Stimulated activated CD8-positive, alpha-beta memory T cell treated with anti-CD3 and anti-CD28 coated beads, Interleukin-15, amount 100 ng/mL, for 24 hours (primary cell): ENCODE data around the gene HNF4A.

ENCODE experiments used
- DNase-seq: peaks from one replicate; pipeline ENCODE4 v3.0.0-alpha.2; 2020; ENCODE audit warnings: low read depth

HNF4A gene

GRCh38 chr20:44426879-44427790 lies 71.6 kb downstream of the HNF4A start:
- DNase-seq = no peak

- DNase-seq = no peak
Observed at GRCh38 chr20:44427804-44428173, 72.3 kb downstream of the HNF4A start.

DNA sequence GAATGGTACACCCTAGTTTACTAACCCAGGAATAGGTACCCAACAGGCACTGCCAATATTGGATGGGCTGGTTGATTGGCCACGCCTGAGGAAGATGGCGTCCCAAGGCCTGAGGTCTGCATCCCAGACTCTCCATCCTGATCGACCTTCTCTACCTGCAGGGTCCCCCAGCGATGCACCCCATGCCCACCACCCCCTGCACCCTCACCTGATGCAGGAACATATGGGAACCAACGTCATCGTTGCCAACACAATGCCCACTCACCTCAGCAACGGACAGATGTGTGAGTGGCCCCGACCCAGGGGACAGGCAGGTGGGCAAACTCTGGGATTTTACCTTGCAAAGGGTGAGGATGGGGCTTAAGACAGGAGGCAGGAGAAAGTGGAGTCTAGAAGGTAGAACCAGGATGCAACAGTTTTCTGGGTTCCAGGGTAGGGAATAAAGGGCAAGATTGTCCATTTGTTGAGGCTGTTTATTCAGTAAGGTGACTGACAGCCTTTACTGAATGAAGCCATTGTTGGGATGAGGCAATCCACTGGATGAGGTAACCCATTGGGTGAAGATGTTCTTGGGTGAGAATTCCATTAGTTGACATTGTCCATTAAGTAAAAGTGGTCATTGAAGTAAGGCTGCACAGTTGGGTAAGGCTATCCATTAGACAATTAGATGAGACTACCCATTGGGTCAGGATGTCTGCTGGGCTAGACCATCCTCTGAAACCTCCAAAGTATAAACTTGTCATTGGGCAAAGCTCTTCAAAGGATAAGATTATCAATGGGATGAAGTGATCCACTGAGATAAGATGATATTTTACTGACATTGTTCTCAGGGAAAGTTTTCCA lies 72.9 kb downstream of the HNF4A start:
- DNase-seq = no peak

- DNase-seq = no peak
Observed at GRCh38 chr20:44429017-44429339, 73.5 kb downstream of the HNF4A start.

GRCh38 chr20:44429419-44430269 lies 74.1 kb downstream of the HNF4A start:
- DNase-seq = no peak

DNA sequence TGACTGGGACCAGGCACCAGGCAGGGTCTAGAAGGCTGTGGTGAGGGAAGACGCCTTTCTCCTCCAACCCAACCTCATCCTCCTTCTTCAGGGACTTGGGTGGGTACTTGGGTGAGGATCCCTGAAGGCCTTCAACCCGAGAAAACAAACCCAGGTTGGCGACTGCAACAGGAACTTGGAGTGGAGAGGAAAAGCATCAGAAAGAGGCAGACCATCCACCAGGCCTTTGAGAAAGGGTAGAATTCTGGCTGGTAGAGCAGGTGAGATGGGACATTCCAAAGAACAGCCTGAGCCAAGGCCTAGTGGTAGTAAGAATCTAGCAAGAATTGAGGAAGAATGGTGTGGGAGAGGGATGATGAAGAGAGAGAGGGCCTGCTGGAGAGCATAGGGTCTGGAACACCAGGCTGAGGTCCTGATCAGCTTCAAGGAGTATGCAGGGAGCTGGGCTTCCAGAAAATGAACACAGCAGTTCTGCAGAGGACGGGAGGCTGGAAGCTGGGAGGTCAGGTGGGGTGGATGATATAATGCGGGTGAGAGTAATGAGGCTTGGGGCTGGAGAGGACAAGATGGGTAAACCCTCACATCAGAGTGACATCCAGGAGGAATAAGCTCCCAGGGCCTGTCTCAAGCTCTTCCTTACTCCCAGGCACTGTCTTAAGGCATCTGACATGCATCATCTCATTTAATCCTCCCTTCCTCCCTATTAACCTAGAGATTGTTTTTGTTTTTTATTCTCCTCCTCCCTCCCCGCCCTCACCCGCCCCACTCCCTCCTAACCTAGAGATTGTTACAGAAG lies 75.0 kb downstream of the HNF4A start:
- DNase-seq = no peak

GRCh38 chr20:44431118-44431501 lies 75.6 kb downstream of the HNF4A start:
- no peak for DNase-seq

- DNase-seq = no peak
Observed at GRCh38 chr20:44431502-44432234, 76.2 kb downstream of the HNF4A start.

DNA sequence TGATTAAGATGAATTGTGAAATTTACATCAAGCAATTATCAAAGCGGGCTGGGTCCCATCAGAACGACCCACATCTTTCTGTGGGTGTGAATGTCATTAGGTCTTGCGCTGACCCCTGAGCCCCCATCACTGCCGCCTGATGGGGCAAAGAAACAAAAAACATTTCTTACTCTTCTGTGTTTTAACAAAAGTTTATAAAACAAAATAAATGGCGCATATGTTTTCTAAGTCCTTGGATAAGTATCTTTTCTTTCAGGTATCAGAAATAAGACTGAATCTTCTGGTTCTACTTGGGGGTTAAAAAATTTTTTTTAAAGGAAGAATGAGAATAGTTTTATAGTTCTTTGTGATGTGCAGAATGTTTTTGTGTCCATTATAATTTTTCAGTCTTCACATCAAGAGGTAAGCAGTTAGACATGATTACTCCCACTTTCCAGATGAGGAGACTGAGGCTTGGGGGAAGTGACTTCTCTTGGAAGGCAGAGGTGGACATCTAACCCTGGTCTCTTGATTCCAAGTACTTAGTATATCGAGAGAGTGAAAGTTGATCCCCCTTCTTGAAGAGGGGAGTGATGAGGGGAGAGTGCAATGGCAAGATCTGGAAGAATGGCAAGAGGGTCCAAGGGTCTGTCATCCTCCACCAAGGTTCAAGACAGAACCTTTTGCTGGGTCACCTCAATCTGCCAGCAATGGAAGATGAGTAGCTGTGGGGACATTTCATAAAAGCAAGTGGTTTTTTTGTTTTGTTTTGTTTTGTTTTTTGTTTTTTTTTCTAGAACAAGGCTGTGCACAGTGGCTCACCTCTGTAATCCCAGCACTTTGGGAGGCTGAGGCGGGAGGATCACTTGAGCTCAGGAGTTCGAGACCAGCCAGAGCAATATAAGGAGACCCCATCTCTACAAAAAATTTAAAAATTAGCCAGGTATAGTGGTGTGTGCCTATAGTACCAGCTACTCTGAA lies 77.4 kb downstream of the HNF4A start:
- DNase-seq = no peak

GRCh38 chr20:44433751-44434538 lies 78.4 kb downstream of the HNF4A start:
- no peak for DNase-seq

DNA sequence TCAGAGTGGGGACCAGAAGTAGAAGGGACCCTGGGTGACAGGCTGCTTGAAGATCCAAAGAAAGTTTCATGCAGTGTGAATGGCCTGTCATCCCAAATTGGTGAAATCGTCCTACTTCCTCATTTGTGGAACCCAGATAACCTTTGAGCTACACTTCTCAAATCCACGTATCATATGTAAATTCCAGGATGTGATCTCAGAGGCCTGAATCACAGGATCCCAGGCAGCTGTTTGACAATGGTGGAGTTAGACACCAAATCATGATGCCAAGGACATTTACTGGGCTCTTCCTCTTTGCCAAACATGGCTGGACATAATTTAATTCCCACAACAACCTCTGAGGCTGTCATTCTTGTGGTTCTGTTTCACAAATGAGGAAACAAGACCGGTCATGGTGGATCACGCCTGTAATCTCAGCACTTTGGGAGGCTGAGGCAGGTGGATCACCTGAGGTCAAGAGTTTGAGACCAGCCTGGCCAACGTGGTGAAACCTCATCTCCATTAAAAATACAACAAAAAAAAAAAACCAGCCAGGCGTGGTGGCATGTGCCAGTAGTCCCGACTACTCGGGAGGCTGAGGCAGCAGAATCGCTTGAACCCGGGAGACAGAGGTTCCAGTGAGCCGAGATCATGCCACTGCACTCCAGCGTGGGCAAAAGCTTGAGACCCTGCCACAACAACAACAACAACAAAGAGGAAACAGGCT lies 80.3 kb downstream of the HNF4A start:
- DNase-seq = no peak

GRCh38 chr20:44436393-44436792 lies 80.9 kb downstream of the HNF4A start:
- no peak for DNase-seq

DNA sequence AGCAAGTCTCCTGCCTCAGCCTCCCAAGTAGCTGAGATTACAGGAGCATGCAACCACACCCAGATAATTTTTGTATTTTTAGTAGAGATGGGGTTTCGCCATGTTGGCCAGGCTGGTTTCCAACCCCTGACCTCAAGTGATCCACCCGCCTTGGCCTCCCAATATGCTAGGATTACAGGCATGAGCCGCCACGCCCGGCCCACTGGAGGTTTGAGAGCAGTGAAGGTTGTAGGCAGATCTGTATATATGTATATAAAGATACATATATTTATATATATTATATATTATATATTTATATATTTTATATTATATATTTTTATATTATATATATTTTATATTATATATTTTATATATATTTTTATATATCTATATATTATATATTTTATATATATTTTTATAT lies 82.0 kb downstream of the HNF4A start:
- no peak for DNase-seq

DNA sequence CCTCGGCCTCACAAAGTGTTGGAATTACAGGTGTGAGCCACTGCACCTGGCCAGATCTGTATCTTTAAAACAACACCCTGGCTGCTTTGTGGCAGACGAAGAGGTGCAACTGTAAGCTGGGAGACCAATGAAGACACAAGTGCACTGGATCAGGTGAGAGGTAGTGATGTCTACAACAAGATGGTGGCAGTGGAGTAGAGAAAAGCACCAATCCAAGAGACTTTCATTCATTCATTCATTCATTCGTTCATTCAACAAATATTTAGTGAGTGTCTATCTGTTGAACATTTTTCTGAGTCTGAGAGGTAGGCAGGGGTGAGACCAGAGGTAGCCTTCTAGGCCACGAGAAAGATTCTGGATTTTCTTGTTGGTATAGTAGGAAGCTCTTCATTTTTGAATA lies 83.3 kb downstream of the HNF4A start:
- DNase-seq = no peak

- no peak for DNase-seq
Observed at GRCh38 chr20:44439318-44439717, 83.8 kb downstream of the HNF4A start.

DNA sequence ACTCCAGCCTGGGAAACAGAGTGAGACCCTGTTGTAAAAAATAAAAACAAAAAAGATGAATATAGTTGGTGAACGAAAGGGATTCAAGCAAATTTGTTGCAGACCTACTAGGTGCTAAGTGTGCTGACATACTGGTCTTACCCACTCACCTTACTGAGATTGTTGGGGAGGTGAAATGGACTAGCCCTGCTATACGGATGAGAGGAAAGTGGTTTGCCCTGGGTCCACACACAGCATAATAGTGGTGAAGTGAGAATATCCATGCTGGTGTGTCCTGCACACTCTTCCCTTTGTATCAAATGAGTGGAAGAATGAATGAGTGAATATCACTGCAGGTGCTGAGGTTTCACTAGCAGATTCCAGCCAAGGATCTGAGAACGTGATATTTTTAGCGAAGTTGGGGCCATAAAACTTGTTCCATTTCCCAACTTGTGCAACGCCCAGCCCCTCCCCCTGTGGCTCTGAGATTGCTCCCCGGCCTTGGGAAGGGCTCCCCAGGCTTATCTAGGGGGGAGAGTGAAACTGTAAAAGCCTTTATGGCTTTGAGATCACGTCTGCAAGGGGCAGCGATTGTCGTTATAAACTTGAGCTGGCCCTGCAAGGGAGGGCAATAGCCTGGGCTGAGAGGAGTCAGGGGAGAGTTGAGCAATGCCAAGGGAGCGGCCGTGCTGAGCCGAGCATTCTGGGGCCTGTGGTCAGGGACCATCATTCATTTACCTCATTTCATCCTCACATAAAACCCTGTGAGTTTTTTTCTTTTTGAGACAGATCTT lies 87.0 kb downstream of the HNF4A start:
- no peak for DNase-seq
